Measurements from ENCODE around the gene CNGA2. TPM values are rescaled to one million over a fixed set of nuclear protein-coding genes. Genes with fewer than 3 reads are reported as not detected.

Gene CNGA2
- total RNA-seq: not detected in 2 replicates

DNA sequence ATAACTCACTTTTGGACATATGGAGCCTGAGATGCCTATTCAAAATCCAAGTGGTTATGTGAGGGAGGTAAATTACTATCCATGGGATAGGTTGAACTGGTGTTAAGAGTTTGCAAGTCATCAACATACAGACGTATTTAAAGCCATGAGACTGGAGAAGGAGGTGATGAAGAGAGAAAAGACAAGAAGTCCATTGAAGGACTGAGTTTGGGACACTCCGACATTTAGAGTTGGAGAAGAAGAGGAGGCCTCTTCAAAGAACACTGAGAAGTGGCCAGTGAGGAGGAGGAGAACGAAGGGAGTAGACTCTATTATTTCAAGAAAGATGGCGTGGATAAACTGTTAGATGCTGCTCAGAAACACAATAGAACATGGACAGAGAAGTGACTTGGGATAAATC is at the start of gene CNGA2:
Gene CNGA2, plus strand, starts transcription at position 301 of the 400 bp plus-strand sequence. CDS start 3,738 bp downstream, outside the sequence.

DNA sequence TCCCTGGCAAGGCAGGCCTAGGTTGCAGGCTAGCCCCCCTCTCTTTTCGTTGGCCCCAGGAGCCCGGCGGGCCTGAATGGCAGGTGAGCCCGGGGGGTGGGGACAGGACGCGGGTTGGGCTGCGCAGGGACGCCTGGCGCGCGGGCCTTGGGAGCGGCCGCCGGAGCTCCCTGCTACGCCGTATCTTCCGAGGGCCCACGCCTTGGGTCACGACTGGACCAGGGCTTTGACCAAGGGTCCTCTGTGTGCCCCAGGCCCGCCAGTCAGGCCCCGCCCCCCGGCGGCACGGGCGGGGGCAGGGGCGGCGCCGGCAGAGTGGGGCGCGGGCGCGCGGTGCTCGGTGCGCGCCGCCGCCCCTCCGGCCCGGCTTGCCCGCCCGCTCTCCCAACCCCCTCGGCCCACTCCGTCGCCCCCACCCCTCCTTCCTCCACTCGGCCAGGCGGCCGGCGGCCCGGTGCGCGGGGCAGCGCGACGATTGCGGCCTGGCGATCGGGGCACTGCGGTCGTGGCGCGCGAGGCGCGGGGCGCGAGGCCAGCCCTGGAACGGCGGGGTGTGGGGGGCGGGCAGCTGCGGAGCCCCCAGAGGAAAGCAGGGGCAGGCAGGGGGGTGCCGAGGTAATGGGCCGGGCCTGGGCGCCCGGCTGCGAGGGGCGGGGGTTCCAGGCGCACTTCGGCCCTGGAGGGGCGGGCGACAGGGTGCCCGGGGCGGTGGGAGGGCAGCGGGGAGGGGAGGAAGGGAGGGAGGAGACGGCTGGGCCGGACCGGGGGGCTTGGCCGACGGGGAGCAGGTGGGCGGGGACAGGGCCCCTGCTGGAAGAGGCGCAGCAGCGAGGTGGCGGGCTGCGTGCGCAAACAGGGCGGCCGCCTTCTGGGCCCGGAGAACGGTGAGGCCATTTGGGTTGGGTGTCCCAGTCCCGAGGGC is 39.6 kb upstream of the CNGA2 start, which contains the start of gene PRRG3:
Gene PRRG3, plus strand, starts transcription at position 798 of the 922 bp plus-strand sequence. CDS start 3,357 bp downstream, outside the sequence.

GRCh38 chrX:151715752-151716151 is 18.8 kb upstream of the CNGA2 start, which contains the start of gene FATE1:
Gene FATE1 (plus strand): TSS chrX:151716035. CDS start chrX:151716120, 85 bp downstream.

Other genes starting within 250 kb of the CNGA2 start
- gene PASD1, start 171.1 kb upstream of the CNGA2 start, total RNA-seq: not detected in 2 replicates
- not detected in 2 replicates for gene PRRG3, start 39.3 kb upstream of the CNGA2 start, total RNA-seq
- not detected in 2 replicates for gene FATE1, start 18.7 kb upstream of the CNGA2 start, total RNA-seq
- gene MAGEA4, start 178.1 kb downstream of the CNGA2 start, total RNA-seq: not detected in 2 replicates
- gene GABRE, start 239.9 kb downstream of the CNGA2 start, total RNA-seq: 9.6 and 11.8 TPM in 2 replicates